Fibroblast of lung (primary cell): Measurements from ENCODE around the gene NINL. TPM values are rescaled to one million over a fixed set of nuclear protein-coding genes. Genes with fewer than 3 reads are reported as not detected.
A peak's percentile ranks its signal among the peaks of the same experiment; 100 is the strongest.

Experiments
- DNase-seq, 2 donors: peaks; one replicate each; pipeline versions ENCODE4 v3.0.0 to v3.0.0-alpha.2; 2010; ENCODE audit warnings: low read depth in 2 of 2
- H2AFZ ChIP-seq: 2 replicates; pipeline ENCODE4 v1.5.1; 2012; ENCODE audit warnings: low read length, control low read depth, inconsistent platforms
- H3K27ac ChIP-seq: 2 replicates; pipeline ENCODE4 v1.5.1; 2011; ENCODE audit warnings: low read length, control low read depth; ENCODE audit not compliant: insufficient read depth
- H3K27me3 ChIP-seq: 2 replicates; pipeline ENCODE4 v1.5.1; 2011; ENCODE audit warnings: mild to moderate bottlenecking, low read length; ENCODE audit not compliant: control insufficient read depth, insufficient read depth
- H3K36me3 ChIP-seq: 2 replicates; pipeline ENCODE4 v1.5.1; 2011; ENCODE audit warnings: low read length; ENCODE audit not compliant: control insufficient read depth, insufficient read depth
- H3K4me1 ChIP-seq: 2 replicates; pipeline ENCODE4 v1.5.1; 2011; ENCODE audit warnings: low read length; ENCODE audit not compliant: control insufficient read depth, insufficient read depth; ENCODE audit errors: extremely low read depth
- H3K4me2 ChIP-seq: 2 replicates; pipeline ENCODE4 v1.5.1; 2011; ENCODE audit warnings: low read length, control low read depth; ENCODE audit not compliant: insufficient read depth; ENCODE audit errors: extremely low read depth
- H3K4me3 ChIP-seq, 4 experiments: fragments of 200-600 bp in 1 of 4; sonication (generic) in 1 of 4; replicated peaks in 1 of 4; 2 replicates each; pipeline ENCODE4 v1.5.1; 2011 to 2016; ENCODE audit warnings: low read length in 4 of 4, low read depth in 3 of 4, mild to moderate bottlenecking in 3 of 4, control low read depth in 2 of 4, inconsistent platforms in 1 of 4, mixed read lengths in 1 of 4; ENCODE audit not compliant: insufficient read depth in 1 of 4; ENCODE audit errors: control extremely low read depth in 1 of 4
- H3K79me2 ChIP-seq: 2 replicates; pipeline ENCODE4 v1.5.1; 2012; ENCODE audit warnings: mild to moderate bottlenecking, low read length, inconsistent platforms; ENCODE audit not compliant: control insufficient read depth, insufficient read depth
- H3K9ac ChIP-seq: 2 replicates; pipeline ENCODE4 v1.5.1; 2011; ENCODE audit warnings: mild to moderate bottlenecking, low read length, control low read depth; ENCODE audit not compliant: insufficient read depth
- H3K9me3 ChIP-seq: 2 replicates; pipeline ENCODE4 v1.5.1; 2012; ENCODE audit warnings: low read depth, low read length; ENCODE audit not compliant: control insufficient read depth, insufficient read depth
- H4K20me1 ChIP-seq: 2 replicates; pipeline ENCODE4 v1.5.1; 2011; ENCODE audit warnings: low read length; ENCODE audit not compliant: control insufficient read depth, insufficient read depth; ENCODE audit errors: extremely low read depth
- EZH2 ChIP-seq: IDR thresholded peaks from 2 replicates; pipeline ENCODE4 v1.5.1; 2012; ENCODE audit warnings: low read length, control low read depth, mild to moderate bottlenecking; ENCODE audit errors: missing control alignments
- polyA plus RNA-seq, 2 donors: library from polyadenylated mRNA; depleted of rRNA in 1 of 2; stranded (reverse) in 1 of 2; unstranded in 1 of 2; fragments of >200 nt; gene quantifications; 2 replicates each; pipeline ENCODE4 v1.2.1, GENCODE V29; 2011 to 2012; ENCODE audit warnings: missing spikeins in 1 of 2
- total RNA-seq: library from RNA; depleted of rRNA; stranded (reverse); fragments of >200 nt; gene quantifications from 2 replicates; pipeline ENCODE4 v1.2.1, GENCODE V29; 2014
- TF ChIP-seq, protein P1 (sequence below), 2 donors: IDR thresholded peaks in 1 of 2; conservative IDR thresholded peaks in 1 of 2; 1 replicate in 1 of 2; 2 replicates in 1 of 2; pipeline ENCODE4 v1.5.1; 2011 to 2012; ENCODE audit warnings: low read length in 2 of 2, control low read depth in 1 of 2, inconsistent platforms in 1 of 2, low read depth in 1 of 2, mild to moderate bottlenecking in 1 of 2

Gene NINL
- total and polyA plus RNA-seq, 2 donors (not counting 1 experiment from before 2014, with no cell fraction given): 4.4 to 16.3 TPM

DNA sequence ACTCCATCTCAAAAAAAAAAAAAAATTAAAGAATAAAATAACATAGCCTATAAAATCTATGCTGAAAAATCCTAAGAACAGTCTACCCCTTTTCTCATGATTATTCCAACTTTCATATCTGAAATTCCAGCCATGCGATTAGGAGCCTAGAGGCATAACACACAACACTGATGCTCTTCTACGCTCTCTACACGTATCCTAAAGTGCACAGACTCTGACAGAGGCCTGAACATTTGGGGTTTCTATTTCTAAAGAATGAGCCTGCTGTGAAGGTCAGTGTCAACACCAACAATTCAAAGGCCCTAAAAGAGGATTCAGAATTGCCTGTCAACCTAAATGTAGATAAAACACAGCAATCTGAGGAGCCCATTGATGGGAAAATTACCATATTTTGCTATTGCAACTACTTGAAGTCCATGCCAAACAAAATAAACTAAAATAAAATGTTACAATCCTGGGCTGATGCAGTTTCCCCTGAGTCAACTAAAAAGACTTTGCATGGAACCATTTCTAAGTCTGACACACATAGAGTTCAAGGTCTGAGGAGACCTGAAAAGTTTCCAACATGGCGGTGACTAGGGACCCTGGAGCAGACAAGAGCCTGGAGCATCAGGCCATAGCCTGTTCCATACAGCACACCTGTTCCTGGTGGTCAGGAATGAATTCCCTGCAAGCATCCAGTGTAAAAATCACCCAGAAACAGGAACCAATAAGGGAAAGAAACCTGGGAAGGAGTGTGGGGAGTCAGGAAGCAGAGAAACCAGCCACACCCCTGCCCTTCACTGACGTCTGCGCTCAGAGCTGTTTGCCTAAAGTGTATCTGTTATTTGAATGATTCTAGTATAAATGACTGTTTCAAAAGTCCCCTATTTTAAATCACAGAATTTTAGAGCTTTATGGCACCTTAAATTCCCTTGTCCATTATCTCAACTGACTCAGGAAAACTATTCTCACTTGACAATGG is 11.8 kb downstream of the NINL start:
- H4K20me1 ChIP-seq: no peaks in the 10 kb centered on the region
- no peak overlapping the region for H2AFZ ChIP-seq
- DNase-seq: peak; percentile 80 to 85
- H3K4me1 ChIP-seq: peaks cover 8% of the 10 kb centered on the region
- no peaks in the 10 kb centered on the region for H3K36me3 ChIP-seq
- H3K9me3 ChIP-seq: no peaks in the 10 kb centered on the region
- H3K4me3 ChIP-seq: no peak overlapping the region
- no peaks in the 10 kb centered on the region for H3K79me2 ChIP-seq
- peak overlapping the region; percentile 9 for H3K27ac ChIP-seq
- no peak overlapping the region for H3K4me2 ChIP-seq
- H3K27me3 ChIP-seq: no peaks in the 10 kb centered on the region
- H3K9ac ChIP-seq: no peak overlapping the region
- TF ChIP-seq EZH2: no peak
- TF ChIP-seq, protein P1, sequence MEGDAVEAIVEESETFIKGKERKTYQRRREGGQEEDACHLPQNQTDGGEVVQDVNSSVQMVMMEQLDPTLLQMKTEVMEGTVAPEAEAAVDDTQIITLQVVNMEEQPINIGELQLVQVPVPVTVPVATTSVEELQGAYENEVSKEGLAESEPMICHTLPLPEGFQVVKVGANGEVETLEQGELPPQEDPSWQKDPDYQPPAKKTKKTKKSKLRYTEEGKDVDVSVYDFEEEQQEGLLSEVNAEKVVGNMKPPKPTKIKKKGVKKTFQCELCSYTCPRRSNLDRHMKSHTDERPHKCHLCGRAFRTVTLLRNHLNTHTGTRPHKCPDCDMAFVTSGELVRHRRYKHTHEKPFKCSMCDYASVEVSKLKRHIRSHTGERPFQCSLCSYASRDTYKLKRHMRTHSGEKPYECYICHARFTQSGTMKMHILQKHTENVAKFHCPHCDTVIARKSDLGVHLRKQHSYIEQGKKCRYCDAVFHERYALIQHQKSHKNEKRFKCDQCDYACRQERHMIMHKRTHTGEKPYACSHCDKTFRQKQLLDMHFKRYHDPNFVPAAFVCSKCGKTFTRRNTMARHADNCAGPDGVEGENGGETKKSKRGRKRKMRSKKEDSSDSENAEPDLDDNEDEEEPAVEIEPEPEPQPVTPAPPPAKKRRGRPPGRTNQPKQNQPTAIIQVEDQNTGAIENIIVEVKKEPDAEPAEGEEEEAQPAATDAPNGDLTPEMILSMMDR (conservative IDR thresholded peaks at IDR 0.05 in 1 of 2, IDR thresholded peaks at IDR 0.05 in 1 of 2; ENCODE audit: low read depth in 1 of 2, low read length in 2 of 2): no peak

DNA sequence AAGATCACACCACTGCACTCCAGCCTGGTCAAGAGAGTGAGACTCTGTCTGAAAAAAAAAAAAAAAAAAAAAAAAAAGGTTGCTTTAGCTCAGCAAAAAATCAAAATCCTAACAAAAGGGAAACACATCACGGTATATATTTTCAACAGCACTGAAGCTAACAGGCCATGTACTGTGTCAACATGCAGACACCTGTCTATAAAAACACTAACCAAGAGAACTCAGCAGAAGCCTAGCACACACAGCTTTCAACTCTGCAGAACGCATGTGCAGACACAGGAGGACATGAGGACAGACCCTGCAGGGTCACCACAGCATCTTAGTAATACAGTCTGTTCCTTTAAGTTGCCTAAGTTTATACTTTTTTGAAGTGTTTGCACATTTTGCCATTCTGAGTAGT is 13.5 kb downstream of the NINL start:
- DNase-seq: no peak
- no peak for TF ChIP-seq EZH2
- TF ChIP-seq, protein P1 (conservative IDR thresholded peaks at IDR 0.05 in 1 of 2, IDR thresholded peaks at IDR 0.05 in 1 of 2; ENCODE audit: low read depth in 1 of 2, low read length in 2 of 2): no peak
- Histone ChIP-seq H3K27ac (no peak overlapping the region), H3K4me1 (peaks cover 8% of the 10 kb centered on the region), H3K9ac (no peak overlapping the region), H3K27me3 (no peaks in the 10 kb centered on the region), H3K4me3 (no peak overlapping the region), H4K20me1 (no peaks in the 10 kb centered on the region), H3K36me3 (no peaks in the 10 kb centered on the region), H3K9me3 (no peaks in the 10 kb centered on the region), H3K79me2 (no peaks in the 10 kb centered on the region), H3K4me2 (no peak overlapping the region), H2AFZ (no peak overlapping the region)

DNA sequence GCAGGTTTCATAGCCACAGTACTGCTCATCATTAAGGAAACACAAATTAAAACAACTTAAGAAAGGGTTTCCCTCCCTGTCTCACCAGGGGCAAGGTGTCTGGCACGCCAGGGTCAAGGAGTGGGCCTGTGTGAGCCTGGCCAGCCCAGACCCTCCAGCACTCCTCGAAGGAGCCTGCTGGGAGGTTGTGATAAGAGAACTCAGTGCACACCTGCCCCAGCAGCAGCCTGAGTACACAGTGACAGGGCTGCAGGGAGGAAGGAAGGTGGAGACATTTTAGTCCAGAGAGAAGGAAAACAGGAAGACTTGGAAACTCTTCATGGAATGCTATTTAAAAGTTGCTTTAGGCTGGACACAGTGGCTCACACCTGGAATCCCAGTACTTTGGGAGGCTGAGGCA is 14.1 kb downstream of the NINL start:
- Histone ChIP-seq H3K27ac (no peak overlapping the region), H4K20me1 (no peaks in the 10 kb centered on the region), H3K9ac (no peak overlapping the region), H3K4me1 (peaks cover 8% of the 10 kb centered on the region), H3K9me3 (no peaks in the 10 kb centered on the region), H3K79me2 (no peaks in the 10 kb centered on the region), H2AFZ (no peak overlapping the region), H3K4me3 (no peak overlapping the region), H3K4me2 (no peak overlapping the region), H3K36me3 (no peaks in the 10 kb centered on the region), H3K27me3 (no peaks in the 10 kb centered on the region)
- no peak for DNase-seq
- TF ChIP-seq, protein P1 (conservative IDR thresholded peaks at IDR 0.05 in 1 of 2, IDR thresholded peaks at IDR 0.05 in 1 of 2; ENCODE audit: low read depth in 1 of 2, low read length in 2 of 2): no peak
- no peak for TF ChIP-seq EZH2
